Lower lobe of right lung (tissue), 2 donors: ENCODE measurements around the gene SLC4A1. TPM values are rescaled to one million over a fixed set of nuclear protein-coding genes. Genes with fewer than 3 reads are reported as not detected.
"Not testable (repeated sequence)": the region's sequence is repeated elsewhere in the genome, so short reads cannot be mapped to it uniquely, and the experiment has no call there.

Experiments used
- ATAC-seq, 2 donors: fragments of 200-7000 bp; cut with Tn5 transposase; one replicate each; pipeline ENCODE4 v1.9.1; 2020 to 2022; ENCODE audit warnings: mild to moderate bottlenecking in 2 of 2, moderate library complexity in 2 of 2
- DNase-seq: peaks from one replicate; pipeline ENCODE4 v3.0.0-alpha.2; 2020
- H3K27ac ChIP-seq: fragments of 200-600 bp; one replicate; pipeline ENCODE4 v1.8.0; 2022
- H3K27me3 ChIP-seq: fragments of 200-600 bp; one replicate; pipeline ENCODE4 v1.8.0; 2022; ENCODE audit warnings: low read depth
- H3K36me3 ChIP-seq: fragments of 200-600 bp; one replicate; pipeline ENCODE4 v1.8.0; 2022; ENCODE audit warnings: mild to moderate bottlenecking
- H3K4me1 ChIP-seq: fragments of 200-600 bp; one replicate; pipeline ENCODE4 v1.8.0; 2022
- H3K4me3 ChIP-seq: fragments of 200-600 bp; one replicate; pipeline ENCODE4 v1.8.0; 2022; ENCODE audit warnings: mild to moderate bottlenecking
- H3K9me3 ChIP-seq: fragments of 200-600 bp; one replicate; pipeline ENCODE4 v1.8.0; 2022
- CTCF ChIP-seq: fragments of 200-600 bp; IDR thresholded peaks from one replicate; pipeline ENCODE4 v1.8.0; 2022; ENCODE audit warnings: antibody characterized with exemption, mild to moderate bottlenecking
- intact Hi-C: fragments of 100-400 bp; cut with DNase I; formaldehyde crosslinking; loops from one replicate; pipeline ENCODE4 v1.11.0; 2022
- total RNA-seq: library from RNA; stranded (reverse); fragmentation: NEBNext Ultra II Directional; extraction: Animal tissue kit (Norgen Biotek cat#: 25700); gene quantifications from one replicate; pipeline ENCODE4 v1.2.1, GENCODE V29; 2021
- donor health status: DM: no; HTN: yes; CAD: no; lungs with severe emphysema.

Gene SLC4A1
- total RNA-seq, 1 donor from 2014 or later, result 0.83 TPM

GRCh38 chr17:44247440-44247841 lies 20.5 kb downstream of the SLC4A1 start:
- intact Hi-C loops, result no loop called here
- no peaks in the 10 kb centered on the region for H3K27me3 ChIP-seq
- no peak for TF ChIP-seq CTCF
- H3K9me3 ChIP-seq, result no peaks in the 10 kb centered on the region
- no peak overlapping the region for H3K27ac ChIP-seq
- peaks cover 21% of the 10 kb centered on the region for H3K4me1 ChIP-seq
- ATAC-seq, result peak; percentile 23 to 26
- no peaks in the 10 kb centered on the region for H3K36me3 ChIP-seq
- H3K4me3 ChIP-seq, result no peak overlapping the region
- DNase-seq, result no peak

- Histone ChIP-seq H3K4me1 (peaks cover 6% of the 10 kb centered on the region), H3K4me3 (no peak overlapping the region), H3K36me3 (no peaks in the 10 kb centered on the region), H3K27me3 (no peaks in the 10 kb centered on the region), H3K27ac (no peak overlapping the region), H3K9me3 (no peaks in the 10 kb centered on the region)
- intact Hi-C loops, result no loop called here
- ATAC-seq (peak in 1 of 2 donors; percentile 47), DNase-seq (no peak)
- no peak for TF ChIP-seq CTCF
Measured at GRCh38 chr17:44241106-44241624, 26.8 kb downstream of the SLC4A1 start.

- H3K4me1 ChIP-seq, ATAC-seq, DNase-seq, H3K4me3 ChIP-seq, H3K27ac ChIP-seq, H3K27me3 ChIP-seq, intact Hi-C loops, H3K9me3 ChIP-seq, H3K36me3 ChIP-seq: not testable (repeated sequence)
Measured at GRCh38 chr17:44237886-44238285, 30.0 kb downstream of the SLC4A1 start.

- DNase-seq (no peak), ATAC-seq (no peak)
- H3K27me3 ChIP-seq, result no peaks in the 10 kb centered on the region
- no peak for TF ChIP-seq CTCF
- H3K4me3 ChIP-seq, result no peak overlapping the region
- no peaks in the 10 kb centered on the region for H3K4me1 ChIP-seq
- no peaks in the 10 kb centered on the region for H3K9me3 ChIP-seq
- no peak overlapping the region for H3K27ac ChIP-seq
- H3K36me3 ChIP-seq, result no peaks in the 10 kb centered on the region
- intact Hi-C loops, result no loop called here
Measured at GRCh38 chr17:44236444-44236991, 31.4 kb downstream of the SLC4A1 start.

- intact Hi-C loops, result no loop called here
- no peak for TF ChIP-seq CTCF
- no peaks in the 10 kb centered on the region for H3K36me3 ChIP-seq
- no peaks in the 10 kb centered on the region for H3K9me3 ChIP-seq
- no peak for ATAC-seq
- H3K4me1 ChIP-seq, result no peaks in the 10 kb centered on the region
- H3K4me3 ChIP-seq, result no peak overlapping the region
- H3K27ac ChIP-seq, result no peak overlapping the region
- no peaks in the 10 kb centered on the region for H3K27me3 ChIP-seq
- no peak for DNase-seq
Measured at GRCh38 chr17:44235583-44235936, 32.4 kb downstream of the SLC4A1 start.

- no peak for DNase-seq
- Histone ChIP-seq H3K36me3 (no peaks in the 10 kb centered on the region), H3K4me3 (no peak overlapping the region), H3K9me3 (no peaks in the 10 kb centered on the region), H3K27ac (no peak overlapping the region), H3K4me1 (no peaks in the 10 kb centered on the region), H3K27me3 (no peaks in the 10 kb centered on the region)
- no peak for TF ChIP-seq CTCF
- intact Hi-C loops, result no loop called here
- ATAC-seq, result no peak
Measured at GRCh38 chr17:44233582-44233981, 34.4 kb downstream of the SLC4A1 start.
